Measurements from ENCODE around the gene TYW1.
"Not testable (repeated sequence)": the region's sequence is repeated elsewhere in the genome, so short reads cannot be mapped to it uniquely, and the experiment has no call there.

The TYW1 gene, protein sequence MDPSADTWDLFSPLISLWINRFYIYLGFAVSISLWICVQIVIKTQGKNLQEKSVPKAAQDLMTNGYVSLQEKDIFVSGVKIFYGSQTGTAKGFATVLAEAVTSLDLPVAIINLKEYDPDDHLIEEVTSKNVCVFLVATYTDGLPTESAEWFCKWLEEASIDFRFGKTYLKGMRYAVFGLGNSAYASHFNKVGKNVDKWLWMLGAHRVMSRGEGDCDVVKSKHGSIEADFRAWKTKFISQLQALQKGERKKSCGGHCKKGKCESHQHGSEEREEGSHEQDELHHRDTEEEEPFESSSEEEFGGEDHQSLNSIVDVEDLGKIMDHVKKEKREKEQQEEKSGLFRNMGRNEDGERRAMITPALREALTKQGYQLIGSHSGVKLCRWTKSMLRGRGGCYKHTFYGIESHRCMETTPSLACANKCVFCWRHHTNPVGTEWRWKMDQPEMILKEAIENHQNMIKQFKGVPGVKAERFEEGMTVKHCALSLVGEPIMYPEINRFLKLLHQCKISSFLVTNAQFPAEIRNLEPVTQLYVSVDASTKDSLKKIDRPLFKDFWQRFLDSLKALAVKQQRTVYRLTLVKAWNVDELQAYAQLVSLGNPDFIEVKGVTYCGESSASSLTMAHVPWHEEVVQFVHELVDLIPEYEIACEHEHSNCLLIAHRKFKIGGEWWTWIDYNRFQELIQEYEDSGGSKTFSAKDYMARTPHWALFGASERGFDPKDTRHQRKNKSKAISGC

DNA sequence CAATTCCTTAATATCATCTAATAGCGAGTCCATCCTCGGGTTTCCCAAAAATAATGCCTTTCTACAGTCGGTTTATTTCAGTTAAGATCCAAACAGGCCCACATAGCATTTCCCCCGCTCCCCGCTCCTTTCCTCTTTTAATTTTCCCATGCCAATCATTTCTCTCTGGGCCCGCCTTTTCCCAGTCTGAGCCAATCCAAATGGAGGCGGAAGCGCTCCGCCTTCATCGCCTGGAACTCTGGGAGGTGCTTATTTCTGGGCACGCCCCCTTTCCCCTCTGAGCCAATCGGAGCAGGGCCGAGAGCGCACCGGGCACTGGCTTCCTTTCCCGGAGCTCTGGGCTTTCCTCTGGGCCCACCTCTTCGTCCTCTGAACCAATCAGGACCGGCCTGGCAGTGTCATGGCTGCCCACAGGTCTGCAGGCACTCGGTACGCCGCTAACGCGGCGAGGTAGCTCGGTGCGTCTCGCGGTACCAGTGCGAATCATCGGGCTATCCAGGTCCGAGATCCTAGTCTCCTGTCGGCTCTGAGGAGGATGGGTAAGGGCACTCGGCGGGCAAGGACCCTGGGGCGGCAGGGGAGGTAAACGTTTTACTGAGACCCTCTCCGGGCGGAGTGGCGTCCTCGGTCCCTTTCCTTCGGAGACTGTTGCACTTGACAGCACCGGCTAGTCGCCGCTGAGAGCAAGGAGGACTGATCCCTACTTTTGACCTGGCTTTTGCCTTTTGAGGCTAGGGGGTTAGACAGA is at the start of gene TYW1:
Gene TYW1, plus strand, starts transcription at position 390 of the 748 bp plus-strand sequence. Its CDS starts 146 bp downstream, at position 536.
- peak; percentile 99 for DNase-seq
- H3K27me3 Mint-ChIP-seq, H3K9me3 Mint-ChIP-seq, CTCF ChIA-PET: not testable (repeated sequence)
- Mint-ChIP-seq H3K4me1 (peaks cover 35% of the 10 kb centered on the region), H3K27ac (peak within 1 kb of the TSS; percentile 100), H3K36me3 (peaks cover 23% of the 10 kb centered on the region), H3K4me3 (peak within 1 kb of the TSS; percentile 93)

DNA sequence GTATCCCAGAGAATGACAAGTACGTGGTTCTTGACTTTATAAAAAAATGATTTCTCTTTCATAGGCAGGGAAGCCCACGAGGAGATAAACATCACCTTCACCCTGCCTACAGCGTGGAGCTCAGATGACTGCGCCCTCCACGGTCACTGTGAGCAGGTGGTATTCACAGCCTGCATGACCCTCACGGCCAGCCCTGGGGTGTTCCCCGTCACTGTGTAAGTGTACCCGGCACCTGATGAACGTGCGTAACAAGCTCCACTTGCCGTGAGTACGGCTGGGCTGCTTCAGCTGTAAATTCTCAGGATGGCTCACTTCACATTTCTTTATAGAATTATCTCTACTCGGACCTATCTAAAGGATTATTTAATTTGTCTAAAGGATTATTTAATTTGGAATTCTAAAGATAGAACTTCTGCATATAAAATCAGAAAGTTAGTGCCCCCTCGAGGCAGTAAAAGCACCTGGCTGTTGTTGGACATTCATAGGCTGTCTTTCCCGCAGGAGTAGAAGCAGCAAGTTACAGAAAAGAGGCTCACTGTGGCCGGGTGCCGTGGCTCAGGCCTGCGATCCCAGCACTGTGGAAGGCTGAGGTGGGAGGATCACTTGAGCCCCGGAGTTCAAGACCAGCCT is 48.0 kb upstream of the TYW1 start:
- no peaks in the 10 kb centered on the region for H3K27me3 Mint-ChIP-seq
- CTCF ChIA-PET, result no interaction called here

DNA sequence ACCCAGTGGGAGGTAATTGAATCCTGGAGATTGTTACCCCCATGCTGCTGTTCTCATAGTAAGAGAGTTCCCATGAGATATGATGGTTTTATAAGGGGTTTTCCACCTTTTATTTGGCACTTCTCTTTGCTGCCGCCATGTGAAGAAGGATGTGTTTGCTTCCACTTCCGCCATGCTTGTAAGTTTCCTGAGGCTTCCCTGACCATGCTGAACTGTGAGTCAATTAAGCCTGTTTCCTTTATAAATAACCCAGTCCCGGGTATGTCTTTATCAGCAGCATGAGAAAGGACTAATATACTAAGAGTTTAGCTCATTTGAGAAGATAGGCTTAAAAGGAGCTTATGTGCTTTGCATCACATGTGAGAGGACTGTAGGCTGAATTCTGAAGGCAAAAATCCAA is 46.3 kb upstream of the TYW1 start:
- no peaks in the 10 kb centered on the region for H3K9me3 Mint-ChIP-seq
- no peak for DNase-seq
- no peak overlapping the region for H3K27ac Mint-ChIP-seq
- H3K27me3 Mint-ChIP-seq, result no peaks in the 10 kb centered on the region
- CTCF ChIA-PET, result no interaction called here
- H3K36me3 Mint-ChIP-seq, result peaks cover 36% of the 10 kb centered on the region
- no peaks in the 10 kb centered on the region for H3K4me1 Mint-ChIP-seq
- no peak overlapping the region for H3K4me3 Mint-ChIP-seq

More for the DNA sequence above, 48.0 kb upstream of the TYW1 start:
- Mint-ChIP-seq H3K27ac (no peak overlapping the region), H3K36me3 (peaks cover 41% of the 10 kb centered on the region), H3K4me3 (no peak overlapping the region), H3K4me1 (no peaks in the 10 kb centered on the region), H3K9me3 (no peaks in the 10 kb centered on the region)
- DNase-seq, result no peak

DNA sequence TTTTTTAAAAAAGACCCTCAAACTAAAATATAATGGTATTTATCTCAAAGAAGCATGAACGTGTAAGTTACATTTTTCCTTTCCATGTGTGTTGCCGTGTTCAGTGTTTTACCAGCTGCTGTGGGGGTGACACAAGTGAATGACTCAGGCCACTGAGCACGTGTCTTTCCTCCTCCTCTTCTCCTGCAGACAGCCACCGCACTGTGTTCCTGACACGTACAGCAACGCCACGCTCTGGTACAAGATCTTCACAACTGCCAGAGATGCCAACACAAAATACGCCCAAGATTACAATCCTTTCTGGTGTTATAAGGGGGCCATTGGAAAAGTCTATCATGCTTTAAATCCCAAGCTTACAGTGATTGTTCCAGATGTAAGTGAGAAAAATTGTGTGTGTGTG is 45.9 kb upstream of the TYW1 start:
- CTCF ChIA-PET, result no interaction called here
- no peaks in the 10 kb centered on the region for H3K4me1 Mint-ChIP-seq
- H3K36me3 Mint-ChIP-seq, result peaks cover 35% of the 10 kb centered on the region
- no peaks in the 10 kb centered on the region for H3K9me3 Mint-ChIP-seq
- no peak overlapping the region for H3K4me3 Mint-ChIP-seq
- H3K27me3 Mint-ChIP-seq, result no peaks in the 10 kb centered on the region
- DNase-seq, result no peak
- H3K27ac Mint-ChIP-seq, result no peak overlapping the region

- no peak overlapping the region for H3K4me3 Mint-ChIP-seq
- H3K27me3 Mint-ChIP-seq, result no peaks in the 10 kb centered on the region
- CTCF ChIA-PET, result no interaction called here
- peaks cover 46% of the 10 kb centered on the region for H3K36me3 Mint-ChIP-seq
- no peaks in the 10 kb centered on the region for H3K4me1 Mint-ChIP-seq
- DNase-seq, result no peak
- peak overlapping the region; percentile 54 for H3K27ac Mint-ChIP-seq
- H3K9me3 Mint-ChIP-seq, result no peaks in the 10 kb centered on the region
Observed at GRCh38 chr7:66952343-66953043, 44.1 kb upstream of the TYW1 start.

- CTCF ChIA-PET, result no interaction called here
- Mint-ChIP-seq H3K36me3 (peaks cover 46% of the 10 kb centered on the region), H3K27me3 (no peaks in the 10 kb centered on the region), H3K4me1 (no peaks in the 10 kb centered on the region), H3K9me3 (no peaks in the 10 kb centered on the region), H3K4me3 (no peak overlapping the region), H3K27ac (no peak overlapping the region)
- no peak for DNase-seq
Observed at GRCh38 chr7:66953044-66953427, 43.6 kb upstream of the TYW1 start.

- Mint-ChIP-seq H3K4me3 (no peak overlapping the region), H3K4me1 (no peaks in the 10 kb centered on the region), H3K27me3 (no peaks in the 10 kb centered on the region), H3K36me3 (peaks cover 34% of the 10 kb centered on the region), H3K9me3 (no peaks in the 10 kb centered on the region), H3K27ac (no peak overlapping the region)
- CTCF ChIA-PET, result interaction anchor here (0.6 kb wide), 1 partner anchor 44 kb away, joined by 3 read pairs; no protein-coding TSS in a partner anchor
- DNase-seq, result no peak
Observed at GRCh38 chr7:66957595-66958290, 38.9 kb upstream of the TYW1 start.

DNA sequence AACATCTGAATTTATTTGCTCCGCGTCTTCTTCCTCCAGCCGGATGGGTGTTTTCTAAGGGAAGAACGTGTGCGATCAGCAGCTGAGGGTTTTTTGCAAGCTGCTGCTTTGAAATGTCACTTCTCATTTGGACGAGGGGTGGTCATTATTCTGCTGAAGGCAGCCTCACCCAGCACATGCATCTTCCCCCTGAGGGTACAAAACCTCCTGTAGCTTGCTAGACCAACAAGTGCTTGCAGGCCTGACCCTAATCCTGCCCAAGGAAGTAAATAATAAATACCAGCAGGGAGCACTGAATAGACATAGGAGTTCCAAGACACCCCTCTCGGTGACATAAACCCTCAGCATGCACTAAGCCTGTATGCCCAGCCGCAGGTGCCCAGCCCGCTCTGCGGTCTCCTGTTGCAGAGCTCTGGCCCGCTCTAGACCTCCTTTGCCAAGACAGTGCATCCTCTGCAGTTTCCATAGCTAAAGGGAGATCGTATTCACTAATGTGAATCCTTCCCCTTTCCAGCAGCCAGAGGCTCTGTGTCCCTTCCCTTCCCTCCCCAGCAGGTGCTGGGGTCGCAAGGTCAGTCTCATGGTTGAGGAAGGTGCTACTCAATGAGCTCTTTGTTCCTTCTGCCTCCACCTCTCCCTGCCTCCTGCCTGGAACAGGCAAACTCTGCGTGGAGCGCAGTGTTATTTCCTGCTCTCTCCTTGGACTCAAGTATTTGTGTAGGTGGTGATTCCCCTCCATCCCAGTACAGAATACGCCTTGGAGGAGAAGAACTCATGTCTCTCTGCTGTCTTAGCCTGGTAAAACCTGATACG is 37.9 kb upstream of the TYW1 start:
- no peak for DNase-seq
- CTCF ChIA-PET, result no interaction called here
- Mint-ChIP-seq H3K4me3 (no peak overlapping the region), H3K36me3 (peaks cover 33% of the 10 kb centered on the region), H3K27ac (no peak overlapping the region), H3K9me3 (no peaks in the 10 kb centered on the region), H3K4me1 (no peaks in the 10 kb centered on the region), H3K27me3 (no peaks in the 10 kb centered on the region)

DNA sequence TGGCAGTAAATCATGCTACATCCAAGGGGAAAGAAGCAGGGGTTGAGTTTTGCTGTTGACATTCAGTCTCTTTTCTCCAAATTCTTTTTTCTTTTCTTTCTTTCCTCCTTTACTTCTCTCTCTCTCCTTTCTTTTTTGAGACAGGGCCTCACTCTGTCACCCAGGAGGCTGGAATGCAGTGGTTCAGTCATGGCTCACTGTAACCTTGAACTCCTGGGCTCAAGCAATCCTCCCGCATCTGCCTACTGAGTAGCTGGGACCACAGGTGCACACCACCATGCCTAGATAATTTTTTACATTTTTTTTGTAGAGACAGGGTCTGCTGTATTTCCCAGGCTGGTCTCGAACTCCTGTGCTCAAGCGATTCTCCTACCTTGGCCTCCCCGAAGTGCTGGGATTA is 36.4 kb upstream of the TYW1 start:
- DNase-seq, result no peak
- Mint-ChIP-seq H3K27me3 (no peaks in the 10 kb centered on the region), H3K27ac (no peak overlapping the region), H3K9me3 (no peaks in the 10 kb centered on the region), H3K4me1 (no peaks in the 10 kb centered on the region), H3K4me3 (no peak overlapping the region), H3K36me3 (peaks cover 27% of the 10 kb centered on the region)
- CTCF ChIA-PET, result no interaction called here

DNA sequence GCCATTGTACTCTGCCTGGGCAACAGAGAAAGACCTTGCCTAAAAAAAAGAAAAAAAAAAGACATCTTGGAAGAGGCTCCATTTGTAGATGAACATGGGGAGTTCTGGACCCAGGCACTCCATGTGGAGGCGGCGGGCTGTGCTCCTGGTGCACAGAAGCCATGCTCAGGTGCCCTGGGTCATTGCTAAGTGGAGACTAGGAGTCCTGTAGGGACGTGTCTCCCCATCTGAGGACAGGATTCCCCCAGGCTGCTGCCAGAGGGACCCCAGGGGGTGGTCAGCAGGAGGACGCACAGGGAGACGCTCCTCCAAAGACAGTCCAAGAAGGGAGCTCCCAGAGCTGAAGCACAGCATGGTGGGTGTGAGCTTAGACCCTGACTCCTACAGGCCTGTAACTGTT is 35.5 kb upstream of the TYW1 start:
- Mint-ChIP-seq H3K4me1 (no peaks in the 10 kb centered on the region), H3K4me3 (no peak overlapping the region), H3K9me3 (no peaks in the 10 kb centered on the region), H3K27me3 (no peaks in the 10 kb centered on the region), H3K27ac (no peak overlapping the region), H3K36me3 (peaks cover 21% of the 10 kb centered on the region)
- DNase-seq, result no peak
- CTCF ChIA-PET, result interaction anchor here (0.6 kb wide), 1 partner anchor 76 kb away, joined by 3 read pairs; no protein-coding TSS in a partner anchor

DNA sequence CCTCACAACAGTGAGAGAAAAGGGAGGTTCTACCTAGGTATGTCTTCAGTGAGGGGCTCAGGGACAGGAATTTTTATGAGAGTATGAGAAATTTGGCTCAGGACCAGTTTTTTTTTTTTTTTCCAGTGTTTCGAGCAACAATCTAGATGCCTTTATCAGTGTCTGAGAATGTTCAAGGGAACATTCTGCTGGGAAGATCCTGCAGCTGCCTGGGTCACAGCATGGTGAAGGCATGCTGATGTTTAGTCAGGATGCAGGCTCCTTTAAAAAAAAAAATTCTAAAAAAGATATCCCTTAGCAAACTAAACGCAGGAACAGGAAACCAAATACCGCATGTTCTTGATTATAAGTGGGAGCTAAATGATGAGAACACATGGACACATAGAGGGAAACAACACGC is 32.2 kb upstream of the TYW1 start:
- no peaks in the 10 kb centered on the region for H3K27me3 Mint-ChIP-seq
- CTCF ChIA-PET, result no interaction called here
- H3K27ac Mint-ChIP-seq, result no peak overlapping the region
- no peak overlapping the region for H3K4me3 Mint-ChIP-seq
- no peaks in the 10 kb centered on the region for H3K9me3 Mint-ChIP-seq
- no peak for DNase-seq
- no peaks in the 10 kb centered on the region for H3K4me1 Mint-ChIP-seq
- peaks cover 6% of the 10 kb centered on the region for H3K36me3 Mint-ChIP-seq

DNA sequence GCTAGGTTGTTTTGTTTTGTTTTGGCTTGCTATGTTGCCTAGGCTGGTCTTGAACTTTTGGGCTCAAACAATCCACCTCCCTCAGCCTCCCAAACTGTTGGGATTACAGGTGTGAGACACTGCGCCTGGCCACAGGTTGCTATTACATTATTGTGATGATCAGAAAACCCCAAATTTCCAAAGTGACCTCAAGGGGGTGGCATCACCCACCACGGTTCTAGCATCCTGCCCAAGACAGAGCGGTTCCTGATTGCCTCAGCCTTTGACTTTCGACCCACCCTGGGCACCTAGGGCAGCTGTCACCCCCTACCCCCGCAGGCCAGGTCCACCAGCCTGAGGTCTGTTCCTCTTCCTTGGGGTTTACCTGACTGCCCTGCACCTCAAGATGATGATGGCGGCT is 29.6 kb upstream of the TYW1 start:
- DNase-seq, result no peak
- CTCF ChIA-PET, result interaction anchor here (1.0 kb wide), 1 partner anchor 25 kb away, joined by 4 read pairs; no protein-coding TSS in a partner anchor
- Mint-ChIP-seq H3K4me1 (no peaks in the 10 kb centered on the region), H3K36me3 (no peaks in the 10 kb centered on the region), H3K27me3 (peaks cover 5% of the 10 kb centered on the region), H3K27ac (no peak overlapping the region), H3K4me3 (no peak overlapping the region), H3K9me3 (no peaks in the 10 kb centered on the region)

Data from activated naive CD4-positive, alpha-beta T cell treated with anti-CD3 and anti-CD28 coated beads, Interleukin-2, amount 10 ng/mL, durations not matched to agents 7 days and 5 days (primary cell).